C4-2B (cell line): ENCODE results near the gene ATL2.

Experiments used
- H3K27ac ChIP-seq: fragments of 450-650 bp; 2 replicates; pipeline ENCODE4 v1.5.1; 2017
- CTCF ChIP-seq: fragments of 450-650 bp; conservative IDR thresholded peaks from 2 replicates; pipeline ENCODE4 v1.5.1; 2017; ENCODE audit warnings: mild to moderate bottlenecking
- ZFX ChIP-seq: fragments of 450-650 bp; IDR thresholded peaks from 2 replicates; pipeline ENCODE4 v1.6.1; 2017

Gene ATL2

GRCh38 chr2:38301340-38301968, 75.6 kb downstream of the ATL2 start:
- no peak overlapping the region for H3K27ac ChIP-seq
- TF ChIP-seq CTCF (no peak), ZFX (no peak)

- H3K27ac ChIP-seq, result no peak overlapping the region
- TF ChIP-seq CTCF, result no peak
- TF ChIP-seq ZFX, result no peak
Measured at GRCh38 chr2:38298539-38298938, 78.5 kb downstream of the ATL2 start.

GRCh38 chr2:38296197-38296780, 80.8 kb downstream of the ATL2 start:
- TF ChIP-seq CTCF (no peak), ZFX (no peak)
- H3K27ac ChIP-seq, result no peak overlapping the region

GRCh38 chr2:38294597-38294996, 82.5 kb downstream of the ATL2 start:
- no peak overlapping the region for H3K27ac ChIP-seq
- TF ChIP-seq CTCF (no peak), ZFX (no peak)

- H3K27ac ChIP-seq, result no peak overlapping the region
- no peak for TF ChIP-seq CTCF
- TF ChIP-seq ZFX, result no peak
Measured at GRCh38 chr2:38293152-38293865, 83.8 kb downstream of the ATL2 start.

GRCh38 chr2:38290332-38290731, 86.7 kb downstream of the ATL2 start:
- TF ChIP-seq CTCF (no peak), ZFX (no peak)
- H3K27ac ChIP-seq, result no peak overlapping the region

- no peak overlapping the region for H3K27ac ChIP-seq
- TF ChIP-seq ZFX (no peak), CTCF (no peak)
Measured at GRCh38 chr2:38284971-38285370, 92.1 kb downstream of the ATL2 start.
